GM19467 (cell line): ENCODE measurements around the gene SORCS1.

Source experiments
- ATAC-seq: cut with Tn5 transposase; IDR thresholded peaks from one replicate; pipeline ENCODE4 v1.9.1; 2021; ENCODE audit warnings: mild to moderate bottlenecking, moderate library complexity; ENCODE audit not compliant: unreplicated experiment

Gene SORCS1

DNA sequence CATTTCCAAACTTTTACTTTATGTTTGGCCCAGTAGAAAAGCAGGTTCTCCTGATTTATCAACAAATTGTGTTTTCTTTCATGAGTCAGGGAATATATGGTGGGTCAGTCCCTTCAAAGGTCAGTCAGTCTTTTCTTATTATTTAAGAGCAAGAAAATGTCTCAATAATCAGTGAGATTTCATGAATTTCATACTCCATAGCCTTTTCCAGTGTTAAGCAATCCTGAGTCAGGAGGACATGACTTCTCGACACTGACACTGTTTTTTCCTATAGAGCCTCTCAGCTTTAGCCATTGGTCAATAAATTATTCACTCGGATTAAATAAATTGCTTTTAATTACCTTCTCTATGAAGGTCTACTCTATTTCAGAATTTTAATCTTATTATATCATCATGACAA is 334.5 kb downstream of the SORCS1 start:
- ATAC-seq, result no peak

DNA sequence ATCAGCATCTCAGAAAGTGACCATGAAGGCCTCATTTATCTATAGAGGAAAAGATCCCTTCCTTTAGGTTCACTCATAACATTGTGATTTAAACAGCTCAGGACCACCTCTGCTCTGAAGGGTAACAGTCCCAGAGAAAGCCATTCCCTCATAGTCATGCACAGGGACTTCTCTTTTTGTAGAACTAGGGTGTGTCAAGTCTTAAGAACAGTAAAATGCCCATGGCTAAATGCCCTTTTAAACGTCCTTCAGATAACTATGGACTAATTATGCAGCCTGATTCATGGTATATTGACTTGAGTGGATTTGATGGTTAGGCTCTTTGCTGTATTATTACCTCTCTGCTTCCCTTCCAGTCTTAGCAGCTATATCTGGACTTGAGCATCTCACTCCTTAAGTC is 337.8 kb downstream of the SORCS1 start:
- ATAC-seq, result no peak

DNA sequence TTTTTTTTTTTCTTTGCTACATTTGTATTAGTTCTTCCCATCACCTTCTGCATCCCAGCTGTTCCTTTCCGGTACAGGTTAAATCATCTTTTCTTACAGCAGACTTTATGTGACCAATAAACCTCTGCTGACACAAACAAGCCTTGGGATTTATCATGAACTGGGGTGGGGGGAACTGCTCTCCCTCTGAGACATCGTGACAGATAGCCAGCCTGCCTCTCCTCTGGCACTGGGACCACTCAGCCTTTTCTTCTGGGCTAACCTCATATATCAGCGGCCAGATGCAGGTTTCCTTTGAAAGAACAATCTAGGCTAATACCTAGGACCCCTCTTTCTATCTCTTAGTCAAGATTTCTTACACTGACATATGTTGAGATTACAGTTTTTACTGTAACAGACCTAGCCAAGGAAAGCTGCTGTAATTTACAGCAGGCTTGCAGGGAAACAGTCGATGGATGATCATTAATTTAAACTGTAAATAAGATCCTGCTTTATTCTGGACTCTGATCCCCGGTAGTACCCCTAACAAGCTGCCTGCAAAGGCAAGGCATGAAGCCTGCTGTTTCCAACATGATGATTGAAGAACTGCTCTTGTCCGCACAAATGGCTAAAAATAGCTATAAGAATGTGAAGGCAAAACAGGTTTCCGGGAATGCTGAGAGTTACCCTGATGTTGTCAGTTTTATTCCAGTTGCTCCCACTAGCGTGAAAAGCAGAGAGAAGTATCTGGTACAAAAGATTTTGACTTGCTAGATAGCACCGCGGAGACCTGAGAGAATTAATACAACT is 338.7 kb downstream of the SORCS1 start:
- no peak for ATAC-seq

DNA sequence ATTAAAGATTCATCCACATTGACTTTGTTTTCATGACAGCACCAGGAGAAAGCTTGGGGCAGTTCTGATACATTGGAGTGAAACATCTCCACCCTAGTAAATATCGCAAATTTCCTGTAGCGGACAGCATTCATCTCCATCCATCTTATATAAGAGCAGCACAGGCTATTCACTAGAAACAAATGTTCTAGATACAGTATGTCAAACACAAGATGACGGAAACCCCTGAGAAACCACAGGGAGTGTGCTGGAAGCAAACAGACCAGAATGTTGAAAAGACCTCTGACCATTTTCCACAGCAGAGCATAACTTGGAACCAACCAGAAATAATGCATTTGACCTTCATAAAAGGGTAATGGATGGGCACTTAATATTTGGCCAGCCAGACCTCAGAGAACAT is 343.9 kb downstream of the SORCS1 start:
- no peak for ATAC-seq

GRCh38 chr10:106819490-106819889 is 345.0 kb downstream of the SORCS1 start:
- ATAC-seq, result no peak

DNA sequence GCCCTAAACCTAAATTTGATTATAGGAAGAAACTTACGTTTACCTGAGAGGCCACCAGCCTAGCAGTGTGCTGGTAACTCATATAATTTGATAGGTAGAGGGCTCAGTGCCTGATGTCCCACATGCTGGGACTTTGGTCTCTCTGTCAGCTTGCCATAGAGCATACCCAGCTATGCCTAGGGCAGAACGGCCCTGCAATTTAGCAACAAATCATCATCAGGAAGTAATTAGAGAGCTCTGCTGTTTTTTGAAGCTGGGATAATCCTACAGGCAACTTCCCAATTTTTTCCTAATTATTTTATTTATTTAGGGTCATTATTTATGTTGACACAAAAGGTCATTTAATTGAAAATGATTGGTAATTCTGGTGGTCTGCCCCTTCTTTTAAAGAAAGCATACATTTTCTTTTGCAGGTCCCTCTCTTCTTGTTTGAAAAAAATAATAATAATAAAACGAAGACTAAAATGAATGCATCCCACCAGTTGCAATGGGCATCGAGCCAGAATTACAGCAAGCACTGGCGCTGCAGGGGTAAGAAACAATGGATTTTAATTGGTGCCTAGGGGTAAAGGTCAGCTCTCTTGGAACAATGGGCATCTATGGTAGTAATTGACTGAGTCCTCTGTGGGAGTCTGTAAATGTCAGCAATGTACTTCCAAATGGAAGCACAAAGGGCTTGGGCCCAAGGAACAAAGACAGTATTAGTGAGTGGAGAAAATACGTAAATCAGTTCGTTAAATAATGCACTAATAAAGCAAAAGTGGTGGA is 348.0 kb downstream of the SORCS1 start:
- ATAC-seq, result no peak

DNA sequence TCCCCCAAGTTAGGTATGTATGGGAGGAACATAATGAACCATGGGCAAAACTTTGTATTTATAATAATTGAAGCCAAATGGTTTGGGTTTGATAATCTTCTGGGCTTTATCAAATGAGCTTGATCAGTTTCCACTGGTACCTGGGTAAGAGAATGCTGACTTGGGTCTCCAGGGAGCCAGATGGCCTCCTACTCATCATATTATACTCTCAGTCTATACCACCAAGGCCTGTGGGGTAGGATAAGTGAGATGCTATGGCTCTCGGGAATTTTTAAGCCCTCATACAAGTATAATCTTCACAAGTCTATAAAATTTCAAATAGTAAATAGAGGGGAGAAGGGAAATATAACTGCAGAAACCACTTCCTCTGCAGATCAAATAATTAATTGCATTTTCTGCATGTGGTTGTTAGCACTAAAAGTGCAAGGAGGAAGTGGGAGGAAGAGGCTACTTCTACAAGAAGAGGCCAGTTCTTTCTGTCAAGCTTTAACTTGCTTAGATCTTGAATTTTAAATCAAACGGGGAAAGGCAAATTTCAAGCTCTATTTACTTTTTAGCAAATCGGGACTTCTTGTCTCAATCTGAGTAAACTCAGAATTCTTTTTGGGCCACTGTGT is 349.0 kb downstream of the SORCS1 start:
- peak; percentile 69 for ATAC-seq

GRCh38 chr10:106804992-106805582 is 359.4 kb downstream of the SORCS1 start:
- no peak for ATAC-seq

DNA sequence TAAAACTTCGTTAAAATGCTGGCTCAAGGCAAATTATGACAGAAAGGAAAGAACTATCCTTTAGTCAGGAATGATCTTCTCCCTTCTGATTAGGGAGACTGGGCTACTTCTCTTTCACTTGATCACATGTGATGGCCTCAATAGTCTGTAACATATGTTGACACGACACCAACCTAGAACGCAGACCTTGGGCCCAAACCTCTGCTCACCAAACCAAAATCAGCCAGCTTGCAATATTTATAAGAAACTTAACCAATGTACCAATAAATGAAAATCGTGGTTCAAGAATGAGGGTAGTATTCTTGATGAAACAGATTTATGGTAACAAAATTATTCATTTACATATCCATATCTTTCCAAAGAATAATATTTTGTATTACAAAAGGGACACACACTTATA is 361.6 kb downstream of the SORCS1 start:
- no peak for ATAC-seq

- ATAC-seq, result no peak
Measured at GRCh38 chr10:106799776-106800175, 364.7 kb downstream of the SORCS1 start.

DNA sequence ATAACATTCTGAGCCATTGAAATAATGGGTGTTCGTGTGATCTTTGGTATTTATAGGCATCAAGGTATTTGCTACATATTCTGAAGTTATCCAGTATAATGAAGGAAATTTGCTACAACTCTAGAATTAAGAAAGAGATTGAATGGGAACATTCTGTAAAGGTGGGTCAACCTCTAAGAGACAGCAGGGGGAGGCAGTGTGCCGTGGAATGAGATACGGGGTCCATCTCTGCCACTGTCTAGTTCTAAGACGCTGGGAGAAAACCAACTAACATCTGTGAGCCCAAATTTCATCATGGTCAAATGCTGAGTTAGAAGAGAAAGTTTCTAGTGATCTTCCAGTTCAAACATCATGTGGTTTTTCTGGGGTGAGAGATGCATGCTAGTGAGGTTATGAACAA is 368.9 kb downstream of the SORCS1 start:
- ATAC-seq, result peak; percentile 95

GRCh38 chr10:106793617-106794016 is 370.9 kb downstream of the SORCS1 start:
- no peak for ATAC-seq

DNA sequence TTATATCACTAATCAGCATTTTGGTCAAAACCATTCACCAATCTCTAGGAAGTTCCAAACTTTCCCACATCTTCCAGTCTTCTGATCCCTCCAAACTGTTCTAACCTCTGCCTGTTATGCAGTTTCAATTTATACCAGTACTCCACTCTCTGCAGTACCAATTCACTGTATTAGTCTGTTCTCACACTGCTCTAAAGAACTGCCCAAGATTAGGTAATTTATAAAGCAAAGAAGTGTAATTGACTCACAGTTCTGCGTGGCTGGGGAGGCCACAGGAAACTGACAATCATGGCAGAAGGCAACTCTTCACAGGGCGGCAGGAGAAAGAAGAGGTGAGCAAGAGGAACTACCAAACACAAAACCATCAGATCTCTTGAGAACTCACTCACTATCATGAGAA is 374.9 kb downstream of the SORCS1 start:
- ATAC-seq, result no peak

DNA sequence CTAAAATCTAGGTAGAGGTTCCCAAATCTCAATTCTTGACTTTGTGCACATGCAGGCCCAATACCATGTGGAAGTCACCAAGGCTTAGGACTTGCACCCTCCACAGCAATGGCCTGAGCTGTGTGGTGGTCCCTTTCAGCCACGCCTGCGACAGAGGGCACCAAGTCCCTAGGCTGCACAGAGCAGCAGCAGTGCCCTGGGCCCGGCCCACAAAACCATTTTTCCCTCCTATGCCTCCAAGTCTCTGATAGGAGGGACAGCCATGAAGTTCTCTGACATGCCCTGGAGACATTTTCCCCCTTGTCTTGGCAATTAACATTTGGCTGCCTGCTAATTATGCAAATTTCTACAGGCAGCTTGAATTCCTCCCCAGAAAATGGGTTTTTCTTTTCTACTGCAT is 375.5 kb downstream of the SORCS1 start:
- no peak for ATAC-seq

GRCh38 chr10:106785528-106785927 is 379.0 kb downstream of the SORCS1 start:
- ATAC-seq, result no peak

GRCh38 chr10:106780632-106781031 is 383.9 kb downstream of the SORCS1 start:
- ATAC-seq, result no peak

GRCh38 chr10:106777841-106778240 is 386.7 kb downstream of the SORCS1 start:
- ATAC-seq, result no peak

GRCh38 chr10:106775127-106775526 is 389.4 kb downstream of the SORCS1 start:
- ATAC-seq, result no peak

DNA sequence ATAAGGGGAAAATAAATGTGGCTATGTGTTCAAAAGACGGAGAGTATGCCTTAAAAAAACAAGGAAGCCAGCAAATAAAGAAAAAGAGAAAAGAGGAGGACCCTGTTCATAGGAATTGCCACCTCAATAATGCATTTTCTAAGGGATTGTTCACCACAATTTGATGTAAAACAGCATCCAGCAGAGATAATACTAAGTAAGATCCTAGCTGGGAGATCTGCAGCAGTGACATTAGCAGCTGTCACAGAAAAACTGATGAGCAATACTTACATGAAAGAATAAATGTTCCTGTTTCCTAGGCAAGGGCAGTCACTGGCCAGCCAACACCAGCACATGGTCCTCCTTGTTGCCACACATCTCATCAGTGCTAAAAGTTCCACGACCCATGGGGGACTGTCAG is 391.5 kb downstream of the SORCS1 start:
- no peak for ATAC-seq

- ATAC-seq, result no peak
Measured at GRCh38 chr10:106771154-106771553, 393.4 kb downstream of the SORCS1 start.

GRCh38 chr10:106768204-106768603 is 396.3 kb downstream of the SORCS1 start:
- no peak for ATAC-seq

DNA sequence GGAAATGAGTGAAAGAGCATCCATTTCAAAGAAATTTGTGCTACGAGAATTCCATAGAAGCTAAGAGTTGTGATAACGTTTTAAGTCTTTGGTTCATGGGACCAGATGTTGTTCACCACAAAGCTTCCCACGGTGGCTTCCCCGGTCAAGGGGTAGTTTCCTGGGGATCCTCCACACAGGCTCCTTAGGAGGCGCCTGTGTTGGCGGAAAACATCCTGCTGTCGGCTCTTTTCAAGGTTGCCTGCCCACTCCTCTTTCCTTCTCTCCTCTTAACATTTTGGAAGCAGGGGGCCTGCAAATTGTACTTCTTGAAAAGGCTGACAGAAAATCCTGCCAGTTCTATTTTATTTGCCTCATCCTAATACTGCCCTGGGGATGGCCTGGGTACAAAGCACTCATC is 398.6 kb downstream of the SORCS1 start:
- ATAC-seq, result no peak
